ENCODE results near the gene SIAH2. TPM values are rescaled to one million over a fixed set of nuclear protein-coding genes. Genes with fewer than 3 reads are reported as not detected.

The SIAH2 gene
- polyA plus RNA-seq, 1 of the 3 experiments (the other 2 are of a cell fraction): 18.4 TPM

DNA sequence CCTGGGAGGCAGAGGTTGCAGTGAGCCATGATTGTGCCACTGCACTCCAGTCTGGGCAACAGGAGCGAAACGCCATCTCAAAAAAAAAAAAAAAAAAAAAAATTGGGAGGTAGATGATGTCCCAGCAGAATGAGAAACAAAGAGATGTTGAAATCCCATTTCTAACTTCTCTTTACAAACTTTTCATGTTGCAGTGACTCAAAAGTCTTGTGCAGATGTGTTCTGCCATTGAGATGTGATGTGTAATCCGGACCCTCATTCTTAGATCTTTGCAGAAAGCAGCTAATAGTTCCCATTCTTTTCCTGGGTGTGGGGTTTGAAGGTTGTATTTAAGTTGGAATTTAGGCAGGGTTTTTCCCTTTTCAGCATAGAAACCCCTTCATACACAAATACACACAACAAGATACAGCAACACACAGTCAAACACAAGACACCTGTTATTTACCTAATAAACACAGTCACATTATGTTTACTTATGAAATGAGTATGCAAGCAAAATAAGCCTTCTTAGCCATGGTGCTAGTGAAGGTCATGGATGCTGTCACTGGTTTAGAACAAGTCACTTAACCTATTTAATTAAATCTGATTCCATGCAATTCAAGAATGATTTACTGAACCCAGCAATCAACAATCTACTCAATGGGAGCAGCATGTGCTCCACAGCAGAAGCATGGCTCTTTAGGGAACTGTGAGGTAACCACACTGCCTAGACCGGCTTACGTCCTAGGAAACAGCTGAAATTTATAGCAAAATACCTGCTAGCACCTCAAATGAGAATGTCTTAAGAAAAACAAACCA lies 14.9 kb downstream of the SIAH2 start:
- WGBS (ENCODE audit: low lambda C conversion rate): 94% methylated on average over 5 of the region's 5 CpGs
- no peaks in the 10 kb centered on the region for H3K9me2 ChIP-seq
- no peak overlapping the region for H2AFZ ChIP-seq (ENCODE audit: low read depth)
- no peaks in the 10 kb centered on the region for H3K27me3 ChIP-seq (ENCODE audit: insufficient read depth)
- peak; percentile 20 for DNase-seq
- no peaks in the 10 kb centered on the region for H3F3A ChIP-seq (replicated peaks; ENCODE audit: insufficient read depth)
- CTCF ChIA-PET: interaction anchor here (1.0 to 2.9 kb wide), 3 partner anchors 10 to 26 kb away, joined by 3 to 11 read pairs (median 4); partner anchors contain the start of gene SIAH2
- no peak overlapping the region for H3K4me2 ChIP-seq
- no peaks in the 10 kb centered on the region for H3K36me3 ChIP-seq (replicated peaks in 1 of 2; ENCODE audit: control insufficient read depth in 1 of 2, insufficient read depth in 2 of 2, low read length in 1 of 2)
- TF ChIP-seq RFX5 (IDR thresholded peaks at IDR 0.05; ENCODE audit: low read length): no peak
- TF ChIP-seq GATA2 (CRISPR knock-in tag; IDR thresholded peaks at IDR 0.05): no peak
- no peak for TF ChIP-seq FOSL2 (IDR thresholded peaks at IDR 0.05; ENCODE audit: borderline replicate concordance, low read depth)
- TF ChIP-seq MEF2A (IDR thresholded peaks at IDR 0.05; ENCODE audit: borderline replicate concordance, low read depth): no peak
- no peak for TF ChIP-seq GABPA (IDR thresholded peaks at IDR 0.05; ENCODE audit: low read depth)
- TF ChIP-seq NRF1 (IDR thresholded peaks at IDR 0.05; ENCODE audit: low read depth, low read length): no peak
- no peak for TF ChIP-seq RCOR1 (IDR thresholded peaks at IDR 0.05; ENCODE audit: low read length)
- no peak for TF ChIP-seq TEAD4 (IDR thresholded peaks at IDR 0.05; ENCODE audit: borderline replicate concordance, insufficient read depth)
- TF ChIP-seq, protein P1, sequence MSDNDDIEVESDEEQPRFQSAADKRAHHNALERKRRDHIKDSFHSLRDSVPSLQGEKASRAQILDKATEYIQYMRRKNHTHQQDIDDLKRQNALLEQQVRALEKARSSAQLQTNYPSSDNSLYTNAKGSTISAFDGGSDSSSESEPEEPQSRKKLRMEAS (IDR thresholded peaks at IDR 0.05; ENCODE audit: low read depth): no peak
- no peak for TF ChIP-seq TAF1 (IDR thresholded peaks at IDR 0.05; ENCODE audit: borderline replicate concordance, low read depth, low read length)
- no peak for TF ChIP-seq RAD21 (IDR thresholded peaks at IDR 0.05; ENCODE audit: low read length)
- TF ChIP-seq, protein P2, sequence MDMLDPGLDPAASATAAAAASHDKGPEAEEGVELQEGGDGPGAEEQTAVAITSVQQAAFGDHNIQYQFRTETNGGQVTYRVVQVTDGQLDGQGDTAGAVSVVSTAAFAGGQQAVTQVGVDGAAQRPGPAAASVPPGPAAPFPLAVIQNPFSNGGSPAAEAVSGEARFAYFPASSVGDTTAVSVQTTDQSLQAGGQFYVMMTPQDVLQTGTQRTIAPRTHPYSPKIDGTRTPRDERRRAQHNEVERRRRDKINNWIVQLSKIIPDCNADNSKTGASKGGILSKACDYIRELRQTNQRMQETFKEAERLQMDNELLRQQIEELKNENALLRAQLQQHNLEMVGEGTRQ (IDR thresholded peaks at IDR 0.05; ENCODE audit: borderline replicate concordance, low read depth, low read length): no peak
- no peak for TF ChIP-seq JUND (IDR thresholded peaks at IDR 0.05)
- TF ChIP-seq SIN3A (IDR thresholded peaks at IDR 0.05; ENCODE audit: borderline replicate concordance, low read depth, low read length): no peak
- no peak for TF ChIP-seq FOXJ3 (CRISPR knock-in tag; IDR thresholded peaks at IDR 0.05)
- TF ChIP-seq FOXM1 (IDR thresholded peaks at IDR 0.05; ENCODE audit: low read depth): no peak
- H3K9me3 ChIP-seq: no peaks in the 10 kb centered on the region
- no peak overlapping the region for H3K9ac ChIP-seq
- peaks cover 95% of the 10 kb centered on the region for H3K79me2 ChIP-seq (ENCODE audit: insufficient read depth)
- POLR2A ChIA-PET: no interaction called here
- no peak overlapping the region for H3K27ac ChIP-seq (ENCODE audit: low read depth in 2 of 2, low read length in 1 of 2)
- peaks cover 2 to 37% of the 10 kb centered on the region in 2 experiments; a peak in 2 of 4 replicates for H3K4me1 ChIP-seq (ENCODE audit: control insufficient read depth in 1 of 2, insufficient read depth in 2 of 2, low read depth in 1 of 2, low read length in 1 of 2)
- H4K20me1 ChIP-seq (ENCODE audit: insufficient read depth): peaks cover 40% of the 10 kb centered on the region
- no peak overlapping the region for H3K4me3 ChIP-seq (ENCODE audit: low read depth in 2 of 2, low read length in 1 of 2)
